CD14-positive monocyte (primary cell): ENCODE data around the gene IL36RN. TPM values are rescaled to one million over a fixed set of nuclear protein-coding genes. Genes with fewer than 3 reads are reported as not detected.

ENCODE experiments used
- DNase-seq, 3 donors: peaks; one replicate each; pipeline ENCODE4 v3.0.0-alpha.2; 2011 to 2022
- H2AFZ ChIP-seq: 2 replicates; pipeline ENCODE4 v1.6.0; 2012; ENCODE audit warnings: mild to moderate bottlenecking, low read depth, low read length, inconsistent platforms; ENCODE audit not compliant: insufficient read depth, poor library complexity, severe bottlenecking
- H3K27ac ChIP-seq, 2 donors: 1 replicate in 1 of 2; 2 replicates in 1 of 2; pipeline ENCODE4 v1.5.1; 2012 to 2013; ENCODE audit warnings: low read length in 2 of 2, control low read depth in 1 of 2, inconsistent platforms in 1 of 2, low read depth in 1 of 2, mild to moderate bottlenecking in 1 of 2
- H3K27me3 ChIP-seq, 2 donors: one replicate each; pipeline versions ENCODE4 v1.6.0 to v1.6.1; 2011 to 2013; ENCODE audit warnings: low read length in 2 of 2; ENCODE audit not compliant: control insufficient read depth in 2 of 2, insufficient read depth in 2 of 2
- H3K36me3 ChIP-seq, 2 donors: replicated peaks in 1 of 2; 1 replicate in 1 of 2; 2 replicates in 1 of 2; pipeline versions ENCODE4 v1.5.1 to v1.6.1; 2012 to 2013; ENCODE audit warnings: low read length in 2 of 2, control low read depth in 1 of 2, inconsistent platforms in 1 of 2, mild to moderate bottlenecking in 1 of 2; ENCODE audit not compliant: insufficient read depth in 2 of 2, control insufficient read depth in 1 of 2
- H3K4me1 ChIP-seq, 2 donors: 1 replicate in 1 of 2; 2 replicates in 1 of 2; pipeline versions ENCODE4 v1.5.1 to v1.6.1; 2012 to 2013; ENCODE audit warnings: low read length in 2 of 2, control low read depth in 1 of 2, inconsistent platforms in 1 of 2, mild to moderate bottlenecking in 1 of 2, moderate library complexity in 1 of 2; ENCODE audit not compliant: insufficient read depth in 2 of 2, control insufficient read depth in 1 of 2
- H3K4me2 ChIP-seq: replicated peaks from 2 replicates; pipeline ENCODE3; 2012; ENCODE audit warnings: low read length, moderate library complexity, mild to moderate bottlenecking; ENCODE audit not compliant: poor library complexity, severe bottlenecking; ENCODE audit errors: extremely low read depth
- H3K4me3 ChIP-seq, 3 experiments: fragments of 200-600 bp in 1 of 3; sonication (generic) in 1 of 3; replicated peaks in 1 of 3; 1 replicate in 2 of 3; 2 replicates in 1 of 3; pipeline ENCODE4 v1.5.1; 2011 to 2013; ENCODE audit warnings: low read length in 3 of 3, mild to moderate bottlenecking in 3 of 3, control low read depth in 2 of 3, low read depth in 2 of 3, inconsistent platforms in 1 of 3, moderate library complexity in 1 of 3
- H3K79me2 ChIP-seq: 2 replicates; pipeline ENCODE4 v1.6.0; 2012; ENCODE audit warnings: mild to moderate bottlenecking, control low read depth, inconsistent platforms, low read length, moderate library complexity; ENCODE audit not compliant: insufficient read depth
- H3K9ac ChIP-seq: 2 replicates; pipeline ENCODE4 v1.6.0; 2017; ENCODE audit warnings: low read length, mild to moderate bottlenecking; ENCODE audit not compliant: insufficient read depth, poor library complexity, severe bottlenecking
- H3K9me3 ChIP-seq, 2 donors: replicated peaks in 1 of 2; 1 replicate in 1 of 2; 2 replicates in 1 of 2; pipeline versions ENCODE4 v1.5.1 to v1.6.1; 2012 to 2013; ENCODE audit warnings: low read length in 2 of 2, control low read depth in 1 of 2; ENCODE audit not compliant: control insufficient read depth in 1 of 2, insufficient read depth in 1 of 2
- H4K20me1 ChIP-seq: 2 replicates; pipeline ENCODE4 v1.6.0; 2012; ENCODE audit warnings: mild to moderate bottlenecking, low read length, control low read depth, moderate library complexity; ENCODE audit not compliant: insufficient read depth
- H3K27ac Mint-ChIP-seq, 7 donors: one replicate each; pipeline ENCODE4 v1.8.0; 2020; ENCODE audit warnings: mild to moderate bottlenecking in 7 of 7, mixed read lengths in 7 of 7, moderate library complexity in 6 of 7, inconsistent platforms in 2 of 7
- H3K27me3 Mint-ChIP-seq, 3 donors: one replicate each; pipeline ENCODE4 v1.8.0; 2021 to 2022; ENCODE audit warnings: low read depth in 3 of 3, mild to moderate bottlenecking in 3 of 3, mixed read lengths in 3 of 3, moderate library complexity in 3 of 3, inconsistent platforms in 1 of 3
- H3K36me3 Mint-ChIP-seq, 2 donors: one replicate each; pipeline ENCODE4 v1.8.0; 2020; ENCODE audit warnings: mixed read lengths in 2 of 2, inconsistent platforms in 1 of 2, mild to moderate bottlenecking in 1 of 2
- H3K4me1 Mint-ChIP-seq: one replicate; pipeline ENCODE4 v1.8.0; 2020; ENCODE audit warnings: mild to moderate bottlenecking, mixed read lengths
- H3K4me3 Mint-ChIP-seq, 2 donors: one replicate each; pipeline ENCODE4 v1.8.0; 2020; ENCODE audit warnings: mild to moderate bottlenecking in 2 of 2, mixed read lengths in 2 of 2, moderate library complexity in 1 of 2
- H3K9me3 Mint-ChIP-seq, 7 donors: one replicate each; pipeline ENCODE4 v1.8.0; 2020 to 2022; ENCODE audit warnings: mixed read lengths in 7 of 7, mild to moderate bottlenecking in 6 of 7, moderate library complexity in 6 of 7, inconsistent platforms in 2 of 7
- WGBS: methylation state at CpG from one replicate; pipeline ENCODE4 v1.1.5; 2013; ENCODE audit warnings: missing lambda C conversion rate; ENCODE audit not compliant: insufficient coverage; 5-methylcytosine and 5-hydroxymethylcytosine counted together
- intact Hi-C, 2 donors: fragments of 100-400 bp; cut with micrococcal nuclease; formaldehyde crosslinking; loops; one replicate each; pipeline versions ENCODE4 v1.15.0 to v1.15.1; 2023
- polyA plus RNA-seq, 3 donors: library from polyadenylated mRNA; depleted of rRNA in 1 of 3; unstranded in 2 of 3; stranded (reverse) in 1 of 3; fragments of 300-500 nt in 2 of 3; fragments of >200 nt in 1 of 3; fragmentation: Illumina TruSeq in 2 of 3; gene quantifications; 1 replicate in 2 of 3; 2 replicates in 1 of 3; pipeline ENCODE4 v1.2.3, GENCODE V29; 2012 to 2021
- TF ChIP-seq, protein P1 (sequence below): fragments of 200-600 bp; IDR thresholded peaks from one replicate; pipeline ENCODE4 v1.8.0; 2022; ENCODE audit warnings: antibody characterized with exemption, mild to moderate bottlenecking

Gene IL36RN
- polyA plus RNA-seq, 3 donors, result not detected

DNA sequence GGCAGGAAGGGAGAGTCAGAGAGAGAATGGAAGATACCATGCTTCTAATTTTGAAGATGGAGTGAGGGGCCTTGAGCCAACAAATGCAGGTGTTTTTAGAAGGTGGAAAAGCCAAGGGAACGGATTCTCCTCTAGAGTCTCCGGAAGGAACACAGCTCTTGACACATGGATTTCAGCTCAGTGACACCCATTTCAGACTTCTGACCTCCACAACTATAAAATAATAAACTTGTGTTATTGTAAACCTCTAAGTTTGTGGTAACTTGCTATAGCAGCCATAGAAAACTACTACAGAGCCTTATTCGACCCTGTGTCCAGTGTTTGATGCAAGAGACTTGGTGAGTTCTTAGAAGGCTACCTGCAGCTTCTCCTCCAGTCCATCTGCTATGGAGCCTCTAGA is 16.6 kb downstream of the IL36RN start:
- intact Hi-C loops, result no loop called here
- no CpG with 5 or more reads among the region's 3 CpGs for WGBS
- no peak for DNase-seq
- no peaks in the 10 kb centered on the region for H3K36me3 ChIP-seq
- H3K4me3 Mint-ChIP-seq, result no peak overlapping the region
- H3K4me3 ChIP-seq, result no peak overlapping the region
- no peak overlapping the region for H3K27ac Mint-ChIP-seq
- H3K4me1 Mint-ChIP-seq, result peaks cover 12% of the 10 kb centered on the region
- H3K9me3 Mint-ChIP-seq, result peaks cover 0 to 2% (median 0%) of the 10 kb centered on the region in 7 donors
- no peaks in the 10 kb centered on the region for H3K4me1 ChIP-seq
- H4K20me1 ChIP-seq, result no peaks in the 10 kb centered on the region
- H3K27ac ChIP-seq, result no peak overlapping the region
- peaks cover 0 to 5% (median 2%) of the 10 kb centered on the region in 3 donors for H3K27me3 Mint-ChIP-seq
- H2AFZ ChIP-seq, result no peak overlapping the region
- no peaks in the 10 kb centered on the region for H3K36me3 Mint-ChIP-seq
- no peaks in the 10 kb centered on the region for H3K9me3 ChIP-seq
- TF ChIP-seq, protein P1, sequence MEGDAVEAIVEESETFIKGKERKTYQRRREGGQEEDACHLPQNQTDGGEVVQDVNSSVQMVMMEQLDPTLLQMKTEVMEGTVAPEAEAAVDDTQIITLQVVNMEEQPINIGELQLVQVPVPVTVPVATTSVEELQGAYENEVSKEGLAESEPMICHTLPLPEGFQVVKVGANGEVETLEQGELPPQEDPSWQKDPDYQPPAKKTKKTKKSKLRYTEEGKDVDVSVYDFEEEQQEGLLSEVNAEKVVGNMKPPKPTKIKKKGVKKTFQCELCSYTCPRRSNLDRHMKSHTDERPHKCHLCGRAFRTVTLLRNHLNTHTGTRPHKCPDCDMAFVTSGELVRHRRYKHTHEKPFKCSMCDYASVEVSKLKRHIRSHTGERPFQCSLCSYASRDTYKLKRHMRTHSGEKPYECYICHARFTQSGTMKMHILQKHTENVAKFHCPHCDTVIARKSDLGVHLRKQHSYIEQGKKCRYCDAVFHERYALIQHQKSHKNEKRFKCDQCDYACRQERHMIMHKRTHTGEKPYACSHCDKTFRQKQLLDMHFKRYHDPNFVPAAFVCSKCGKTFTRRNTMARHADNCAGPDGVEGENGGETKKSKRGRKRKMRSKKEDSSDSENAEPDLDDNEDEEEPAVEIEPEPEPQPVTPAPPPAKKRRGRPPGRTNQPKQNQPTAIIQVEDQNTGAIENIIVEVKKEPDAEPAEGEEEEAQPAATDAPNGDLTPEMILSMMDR, result no peak
- H3K4me2 ChIP-seq, result no peak overlapping the region
- no peaks in the 10 kb centered on the region for H3K79me2 ChIP-seq
- no peaks in the 10 kb centered on the region for H3K27me3 ChIP-seq
- no peak overlapping the region for H3K9ac ChIP-seq

DNA sequence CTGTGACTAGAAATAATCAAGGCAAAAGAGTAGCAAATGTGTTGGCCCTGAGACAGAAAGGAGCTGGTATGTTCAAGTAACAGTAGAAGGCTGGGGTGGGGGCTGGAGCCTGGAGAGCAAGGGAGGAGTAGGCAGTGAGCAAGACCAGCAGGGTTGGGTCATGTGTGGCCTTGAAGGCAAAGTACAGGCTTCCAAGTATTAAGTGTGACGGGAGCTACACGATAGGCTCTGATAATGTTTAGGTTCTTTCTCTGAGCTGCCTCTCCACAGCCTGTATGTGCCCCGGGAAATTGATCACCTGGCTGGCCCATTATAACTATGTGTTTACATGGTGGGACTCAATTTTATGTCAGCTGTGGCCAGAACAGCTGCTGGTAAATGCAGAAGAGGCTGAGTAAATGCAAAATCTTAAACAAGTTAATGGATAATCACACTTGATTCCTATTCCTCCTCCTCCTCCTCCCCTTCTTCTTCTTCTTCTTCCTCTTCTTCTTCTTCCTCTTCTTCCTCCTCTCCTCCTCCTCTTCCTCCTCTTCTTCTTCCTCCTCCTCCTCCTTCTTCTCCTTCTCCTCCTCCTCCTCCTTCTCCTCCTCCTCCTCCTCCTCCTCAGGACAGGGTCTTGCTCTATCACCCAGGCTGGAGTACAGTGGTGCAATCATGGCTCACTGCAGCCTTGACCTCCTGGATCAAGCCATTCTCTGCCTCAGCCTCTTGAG is 18.1 kb downstream of the IL36RN start:
- Histone ChIP-seq H4K20me1 (no peaks in the 10 kb centered on the region), H3K4me3 (no peak overlapping the region), H3K9ac (no peak overlapping the region), H3K27ac (no peak overlapping the region), H3K4me2 (no peak overlapping the region), H3K27me3 (no peaks in the 10 kb centered on the region), H3K79me2 (no peaks in the 10 kb centered on the region), H3K36me3 (no peaks in the 10 kb centered on the region), H3K9me3 (no peaks in the 10 kb centered on the region), H3K4me1 (no peaks in the 10 kb centered on the region), H2AFZ (no peak overlapping the region)
- Mint-ChIP-seq H3K27me3 (peaks cover 0 to 8% (median 2%) of the 10 kb centered on the region in 3 donors), H3K4me3 (no peak overlapping the region), H3K36me3 (no peaks in the 10 kb centered on the region), H3K4me1 (peaks cover 15% of the 10 kb centered on the region), H3K9me3 (peaks cover 0 to 2% (median 0%) of the 10 kb centered on the region in 7 donors), H3K27ac (peak overlapping the region in 2 of 7 donors; percentile 13 to 61)
- TF ChIP-seq, protein P1, result no peak
- intact Hi-C loops, result no loop called here
- WGBS, result 96% methylated on average over 3 of the region's 3 CpGs
- DNase-seq, result no peak
